Stimulated activated naive CD4-positive, alpha-beta T cell treated with Interleukin-2 at 50 U/mL for 16 hours (primary cell): ENCODE results near the gene AP2B1.

Experiments used
- DNase-seq: peaks from one replicate; lab custom pipeline; 2025; lab: John Stamatoyannopoulos, UW

The AP2B1 gene

GRCh38 chr17:35773679-35774425, 186.7 kb downstream of the AP2B1 start:
- no peak for DNase-seq

GRCh38 chr17:35774499-35774898, 187.4 kb downstream of the AP2B1 start:
- DNase-seq = no peak

GRCh38 chr17:35775039-35775438, 187.9 kb downstream of the AP2B1 start:
- no peak for DNase-seq

- DNase-seq = no peak
Observed at GRCh38 chr17:35775583-35775982, 188.5 kb downstream of the AP2B1 start.
